NCI-H2227 (cell line): ENCODE measurements around the gene ZNF217.
A peak's percentile ranks its signal among the peaks of the same experiment; 100 is the strongest.
"Not testable (repeated sequence)": the region's sequence is repeated elsewhere in the genome, so short reads cannot be mapped to it uniquely, and the experiment has no call there.

Source experiments
- DNase-seq: peaks from one replicate; lab custom pipeline; 2025; ENCODE audit not compliant: unreplicated experiment; lab: John Stamatoyannopoulos, UW

Gene ZNF217

GRCh38 chr20:53622247-53623133, 28.9 kb upstream of the ZNF217 start:
- DNase-seq, result peak; percentile 10

GRCh38 chr20:53621482-53622246, 28.0 kb upstream of the ZNF217 start:
- peak; percentile 49 for DNase-seq

GRCh38 chr20:53618490-53619000, 24.9 kb upstream of the ZNF217 start:
- DNase-seq, result not testable (repeated sequence)

- DNase-seq, result no peak
Observed at GRCh38 chr20:53617791-53618489, 24.3 kb upstream of the ZNF217 start.

- not testable (repeated sequence) for DNase-seq
Observed at GRCh38 chr20:53616489-53616888, 22.9 kb upstream of the ZNF217 start.

GRCh38 chr20:53613748-53614147, 20.1 kb upstream of the ZNF217 start:
- no peak for DNase-seq

DNA sequence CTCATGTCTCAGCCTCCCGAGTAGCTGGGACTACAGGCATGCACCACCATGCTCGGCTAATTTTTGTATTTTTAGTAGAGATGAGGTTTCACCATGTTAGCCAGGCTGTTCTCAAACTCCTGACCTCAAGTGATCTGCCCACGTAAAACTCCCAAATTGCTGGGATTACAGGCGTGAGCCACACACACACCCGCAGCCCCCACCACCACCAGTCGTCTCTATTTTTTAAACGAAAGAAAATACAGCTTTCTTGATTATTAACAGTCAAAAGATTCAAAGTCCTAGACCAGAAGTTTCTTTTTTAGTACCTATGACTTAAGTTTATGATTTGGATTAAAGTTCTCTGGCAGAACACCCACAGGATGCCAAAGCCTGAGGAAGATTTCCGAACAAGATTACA, 18.6 kb upstream of the ZNF217 start:
- not testable (repeated sequence) for DNase-seq

GRCh38 chr20:53611449-53611894, 17.8 kb upstream of the ZNF217 start:
- no peak for DNase-seq

DNA sequence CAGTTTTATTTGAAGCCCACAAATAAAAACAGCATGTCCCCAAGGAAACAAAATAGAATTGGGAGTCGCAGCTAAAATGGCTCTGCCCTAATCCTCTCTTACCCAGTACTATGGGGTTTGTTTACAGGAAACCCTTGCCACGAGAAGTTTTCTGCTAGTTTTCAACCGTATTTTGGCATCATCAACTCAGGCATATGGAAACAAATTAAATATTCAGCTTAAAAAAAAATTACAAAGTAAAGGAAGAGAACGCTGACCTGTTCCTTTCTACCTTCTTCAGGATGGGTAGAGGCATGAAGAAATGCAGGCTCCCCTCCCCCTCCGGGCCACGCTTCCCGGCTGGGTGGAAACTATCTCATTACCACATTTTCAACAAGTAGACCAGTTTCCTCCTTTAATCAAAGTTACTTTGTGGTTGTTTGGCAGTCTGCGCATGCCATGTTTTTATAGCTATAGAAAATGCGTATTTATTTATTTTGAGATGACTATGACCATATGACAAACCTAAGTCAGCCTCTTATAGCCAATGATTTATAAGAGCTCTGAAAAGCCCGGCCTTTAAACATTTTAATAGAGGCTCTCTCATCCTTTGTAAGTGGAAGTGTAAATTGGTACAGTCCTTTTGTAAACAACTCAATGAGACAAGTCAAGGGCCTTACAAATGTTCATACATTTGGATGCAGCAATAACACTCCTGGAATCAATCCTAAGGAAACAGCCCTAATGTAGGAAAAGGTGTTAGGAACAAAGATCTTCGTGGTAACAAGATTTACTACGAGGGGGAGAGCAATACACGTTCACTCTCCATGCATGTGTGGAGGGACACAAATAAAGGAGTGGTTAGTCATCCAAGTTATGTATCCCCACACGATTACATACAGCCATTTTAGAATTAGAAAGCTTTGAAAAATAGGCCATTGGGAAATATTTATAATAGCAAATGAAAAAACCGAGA, 16.1 kb upstream of the ZNF217 start:
- DNase-seq, result peak; percentile 74

DNA sequence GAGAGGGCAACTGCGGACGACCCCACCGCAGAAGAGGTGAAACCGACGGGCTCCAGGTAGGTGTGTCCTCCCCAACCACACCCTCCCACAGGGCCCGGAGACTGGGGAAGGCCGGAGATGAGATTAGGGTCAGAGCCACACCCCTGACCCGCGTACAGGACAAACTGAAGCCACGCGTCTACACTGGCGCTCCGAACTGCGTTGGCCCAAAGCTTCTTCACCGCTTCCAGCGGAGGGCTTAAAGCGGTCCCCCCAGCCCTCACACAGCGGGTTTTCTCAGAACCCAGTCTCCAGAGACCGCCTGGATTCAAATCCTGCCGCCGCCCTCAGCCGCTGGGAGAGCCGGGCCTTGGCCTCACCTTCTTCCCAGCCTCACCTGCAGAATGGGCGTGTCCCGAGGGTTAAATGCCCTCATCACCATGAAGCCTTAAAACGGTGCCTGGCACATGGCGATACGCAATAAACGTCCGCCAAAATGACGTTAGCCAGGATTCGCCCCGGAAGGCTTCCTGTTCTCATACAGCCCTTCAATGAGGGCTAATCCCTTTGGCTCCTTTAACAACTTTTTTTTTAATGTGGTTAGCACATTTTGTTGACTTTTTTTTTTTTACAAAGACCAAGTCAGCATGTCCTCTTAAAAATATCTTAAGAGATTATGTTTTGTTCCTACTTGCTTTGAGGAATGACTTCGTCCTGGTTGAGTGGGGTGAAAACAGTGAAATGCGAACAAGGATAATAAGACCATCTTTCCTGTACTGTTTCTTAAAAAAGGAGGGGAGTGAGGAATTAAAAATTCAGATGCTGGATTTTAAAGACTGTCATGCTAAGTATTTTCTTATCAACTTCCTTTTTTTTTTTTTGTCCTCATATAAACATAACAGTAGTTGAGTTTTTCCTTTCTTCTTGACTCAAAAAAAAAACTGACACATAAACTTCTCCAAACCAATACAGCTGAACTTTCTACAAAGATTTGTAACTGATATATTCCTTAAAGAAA, 15.1 kb upstream of the ZNF217 start:
- no peak for DNase-seq

DNA sequence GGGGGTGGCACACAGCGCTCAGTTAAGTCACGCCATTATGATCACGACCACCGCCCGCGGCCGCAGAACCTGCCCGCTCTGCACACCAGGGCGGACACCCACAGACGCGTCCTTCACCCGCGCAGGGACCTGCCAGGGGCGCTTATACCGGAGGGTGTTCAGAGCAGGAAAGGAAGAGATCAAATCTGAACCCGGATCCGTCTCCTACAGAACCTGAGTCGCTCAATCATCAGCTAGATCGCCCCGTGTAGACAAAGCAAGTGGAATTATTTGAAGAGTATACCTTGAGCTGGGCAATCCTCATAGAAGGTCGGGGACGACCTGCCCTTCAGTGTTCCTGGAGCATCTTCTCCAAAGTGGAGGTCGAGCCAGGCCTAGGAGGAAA, 14.4 kb upstream of the ZNF217 start:
- DNase-seq, result no peak

GRCh38 chr20:53606364-53606985, 12.8 kb upstream of the ZNF217 start:
- no peak for DNase-seq

DNA sequence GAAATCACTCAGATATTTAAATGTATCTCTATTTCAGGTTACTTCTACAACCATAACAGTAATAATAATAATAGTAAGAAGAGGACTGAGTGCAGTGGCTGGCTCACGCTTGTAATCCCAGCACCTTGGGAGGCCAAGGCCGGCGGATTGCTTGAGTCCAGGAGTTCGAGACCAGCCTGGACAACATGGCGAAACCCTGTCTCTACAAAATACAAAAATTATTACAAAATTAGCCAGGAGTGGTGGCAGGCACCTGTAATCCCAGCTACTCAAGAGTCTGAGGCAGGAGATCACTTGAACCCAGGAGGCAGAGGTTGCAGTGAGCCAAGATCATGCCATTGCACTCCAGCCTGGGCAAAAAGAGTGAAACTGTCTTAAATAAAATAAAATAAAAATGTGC, 11.8 kb upstream of the ZNF217 start:
- not testable (repeated sequence) for DNase-seq

DNA sequence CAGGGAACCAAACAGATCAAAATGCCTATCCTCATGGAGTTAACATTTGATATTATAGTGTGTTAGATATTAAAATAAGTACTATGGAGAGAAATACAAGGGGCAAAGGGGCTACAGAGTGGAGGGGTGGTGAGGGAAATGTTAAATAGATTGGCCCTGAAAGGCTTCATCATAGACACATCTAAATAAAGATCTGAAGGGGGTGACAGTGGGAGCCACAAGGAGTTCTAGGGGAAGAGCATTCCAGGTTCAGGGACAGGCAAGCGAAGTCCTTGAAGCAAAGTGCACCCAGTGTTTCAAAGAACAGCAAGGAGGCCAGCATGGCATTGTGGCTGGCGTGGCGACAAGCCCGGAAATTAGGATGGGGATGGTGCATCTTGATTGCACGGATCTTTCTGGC, 11.2 kb upstream of the ZNF217 start:
- not testable (repeated sequence) for DNase-seq

DNA sequence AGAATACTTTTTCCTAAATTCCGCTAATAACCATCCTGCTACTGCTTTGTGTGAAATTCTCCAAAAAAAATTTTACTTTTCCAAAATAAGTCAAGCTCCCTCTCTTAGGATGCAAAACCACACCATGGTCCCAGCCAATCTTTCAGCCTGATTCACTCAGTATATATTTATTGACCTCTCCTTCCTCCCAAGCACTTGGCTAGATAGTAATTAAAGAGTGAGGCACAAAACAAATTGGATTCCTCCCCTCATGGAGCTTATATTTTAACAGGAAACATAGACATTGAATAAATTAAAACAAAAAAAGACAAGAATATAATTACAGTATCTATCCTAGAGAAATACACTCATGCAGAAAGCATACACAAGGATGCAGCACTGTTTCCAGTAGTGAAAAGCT, 9.0 kb upstream of the ZNF217 start:
- DNase-seq, result no peak

GRCh38 chr20:53599910-53600632, 6.4 kb upstream of the ZNF217 start:
- no peak for DNase-seq

DNA sequence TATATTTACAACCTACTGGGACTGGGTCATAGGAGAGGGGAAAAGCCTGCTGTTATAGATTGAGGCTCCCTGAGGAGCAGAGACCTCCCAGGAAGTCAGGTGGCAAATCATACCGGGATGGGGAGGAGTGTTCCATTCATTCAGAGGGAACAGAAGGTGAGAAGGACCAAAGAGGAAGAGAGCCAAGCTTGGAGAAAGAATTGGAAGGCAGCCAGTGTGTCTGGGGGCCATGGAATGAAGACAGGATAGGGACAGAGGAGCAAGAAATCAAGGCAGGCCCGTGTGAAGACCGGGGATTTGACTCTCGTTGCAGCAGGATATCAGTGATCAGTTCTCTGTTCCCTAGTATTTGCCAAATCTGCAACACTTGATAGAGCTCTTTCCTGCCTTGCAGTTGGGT, 5.7 kb upstream of the ZNF217 start:
- DNase-seq, result no peak

DNA sequence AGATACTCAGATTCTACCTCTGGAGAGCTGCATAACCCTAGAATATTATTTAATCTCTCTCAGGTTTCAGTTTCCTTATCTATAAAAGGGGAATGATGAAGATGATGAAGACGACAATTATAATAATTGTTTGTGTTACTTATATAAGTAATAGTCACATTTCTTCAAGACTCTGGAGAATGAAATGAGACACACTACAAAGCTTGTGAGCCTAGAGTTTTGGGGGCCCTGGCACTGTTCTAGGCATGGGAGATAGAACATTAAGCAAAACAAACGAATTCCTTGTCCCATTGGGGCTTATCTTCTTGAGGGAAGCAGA, 5.4 kb upstream of the ZNF217 start:
- DNase-seq, result no peak
